Osteoblast (primary cell): ENCODE data around the gene MYH7. TPM values are rescaled to one million over a fixed set of nuclear protein-coding genes. Genes with fewer than 3 reads are reported as not detected.

Experiments used
- DNase-seq: peaks from one replicate; pipeline ENCODE4 v3.0.0; 2011; ENCODE audit warnings: low spot score, mixed read lengths; ENCODE audit not compliant: insufficient read length; ENCODE audit errors: missing footprints
- H2AFZ ChIP-seq: 2 replicates; pipeline ENCODE4 v1.6.0; 2011; ENCODE audit warnings: mild to moderate bottlenecking, low read length
- H3K27ac ChIP-seq: 2 replicates; pipeline ENCODE4 v1.5.1; 2011; ENCODE audit warnings: mild to moderate bottlenecking, low read depth, low read length, moderate library complexity
- H3K27me3 ChIP-seq: 2 replicates; pipeline ENCODE4 v1.6.0; 2012; ENCODE audit warnings: mild to moderate bottlenecking, control low read depth, inconsistent platforms, low read length, moderate library complexity; ENCODE audit not compliant: insufficient read depth
- H3K36me3 ChIP-seq: 2 replicates; pipeline ENCODE4 v1.5.1; 2011; ENCODE audit warnings: mild to moderate bottlenecking, low read length, control low read depth, moderate library complexity; ENCODE audit not compliant: insufficient read depth
- H3K4me1 ChIP-seq: 2 replicates; pipeline ENCODE4 v1.5.1; 2011; ENCODE audit warnings: mild to moderate bottlenecking, low read length, control low read depth, moderate library complexity; ENCODE audit not compliant: insufficient read depth
- H3K4me2 ChIP-seq: 2 replicates; pipeline ENCODE4 v1.6.0; 2011; ENCODE audit warnings: mild to moderate bottlenecking, low read length; ENCODE audit not compliant: insufficient read depth
- H3K4me3 ChIP-seq: fragments of 200-600 bp; sonication (generic); 3 replicates; pipeline ENCODE4 v1.5.1; 2012; ENCODE audit warnings: mild to moderate bottlenecking, low read length, inconsistent platforms; ENCODE audit not compliant: insufficient read depth
- H3K79me2 ChIP-seq: 2 replicates; pipeline ENCODE4 v1.6.0; 2012; ENCODE audit warnings: mild to moderate bottlenecking, low read length, control low read depth, inconsistent platforms; ENCODE audit not compliant: insufficient read depth
- H3K9me3 ChIP-seq: 2 replicates; pipeline ENCODE4 v1.5.1; 2011; ENCODE audit warnings: low read depth, low read length, control low read depth
- H4K20me1 ChIP-seq: 2 replicates; pipeline ENCODE4 v1.6.0; 2012; ENCODE audit warnings: mild to moderate bottlenecking, low read length, control low read depth; ENCODE audit not compliant: insufficient read depth
- CTCF ChIP-seq: IDR thresholded peaks from 2 replicates; pipeline ENCODE4 v1.5.1; 2011; ENCODE audit warnings: mild to moderate bottlenecking, low read depth, low read length, moderate library complexity; ENCODE audit errors: extremely low read depth
- total RNA-seq: library from RNA; depleted of rRNA; stranded (reverse); fragments of >200 nt; gene quantifications from 2 replicates; pipeline ENCODE4 v1.2.3, GENCODE V29; 2012

Gene MYH7
- total RNA-seq, 1 donor = not detected

- Histone ChIP-seq H3K27ac (no peak overlapping the region), H4K20me1 (no peaks in the 10 kb centered on the region), H3K9me3 (no peaks in the 10 kb centered on the region), H3K4me1 (no peaks in the 10 kb centered on the region), H2AFZ (no peak overlapping the region), H3K27me3 (no peaks in the 10 kb centered on the region), H3K79me2 (no peaks in the 10 kb centered on the region), H3K36me3 (no peaks in the 10 kb centered on the region), H3K4me2 (no peak overlapping the region), H3K4me3 (no peak overlapping the region)
- TF ChIP-seq CTCF = no peak
- DNase-seq = no peak
These were observed 35.9 kb downstream of the MYH7 start for GRCh38 chr14:23399591-23399990.

- TF ChIP-seq CTCF = no peak
- Histone ChIP-seq H3K4me3 (no peak overlapping the region), H3K4me1 (no peaks in the 10 kb centered on the region), H3K36me3 (no peaks in the 10 kb centered on the region), H4K20me1 (no peaks in the 10 kb centered on the region), H3K9me3 (no peaks in the 10 kb centered on the region), H3K79me2 (no peaks in the 10 kb centered on the region), H2AFZ (no peak overlapping the region), H3K27me3 (no peaks in the 10 kb centered on the region), H3K27ac (no peak overlapping the region), H3K4me2 (no peak overlapping the region)
- no peak for DNase-seq
These were observed 36.3 kb downstream of the MYH7 start for GRCh38 chr14:23399136-23399535.

GRCh38 chr14:23398348-23398747, 37.1 kb downstream of the MYH7 start:
- Histone ChIP-seq H3K9me3 (no peaks in the 10 kb centered on the region), H3K36me3 (no peaks in the 10 kb centered on the region), H3K27me3 (no peaks in the 10 kb centered on the region), H3K4me1 (no peaks in the 10 kb centered on the region), H3K27ac (no peak overlapping the region), H3K4me2 (no peak overlapping the region), H3K79me2 (no peaks in the 10 kb centered on the region), H3K4me3 (no peak overlapping the region), H2AFZ (no peak overlapping the region), H4K20me1 (no peaks in the 10 kb centered on the region)
- no peak for TF ChIP-seq CTCF
- no peak for DNase-seq

GRCh38 chr14:23396781-23397407, 38.6 kb downstream of the MYH7 start:
- no peak for TF ChIP-seq CTCF
- Histone ChIP-seq H3K4me3 (no peak overlapping the region), H4K20me1 (no peaks in the 10 kb centered on the region), H3K79me2 (no peaks in the 10 kb centered on the region), H3K27ac (no peak overlapping the region), H3K36me3 (no peaks in the 10 kb centered on the region), H3K4me2 (no peak overlapping the region), H3K27me3 (peaks cover 2% of the 10 kb centered on the region), H3K4me1 (no peaks in the 10 kb centered on the region), H3K9me3 (no peaks in the 10 kb centered on the region), H2AFZ (no peak overlapping the region)
- no peak for DNase-seq
